ENCODE measurements around the gene MAB21L1.

GRCh38 chr13:35484384-35484783 lies 7.9 kb upstream of the MAB21L1 start:
- TF ChIP-seq CTCF (IDR thresholded peaks at IDR 0.05) (no peak), POLR2A (IDR thresholded peaks at IDR 0.05) (no peak)
